ENCODE measurements around the gene CCNJL.

Gene CCNJL

DNA sequence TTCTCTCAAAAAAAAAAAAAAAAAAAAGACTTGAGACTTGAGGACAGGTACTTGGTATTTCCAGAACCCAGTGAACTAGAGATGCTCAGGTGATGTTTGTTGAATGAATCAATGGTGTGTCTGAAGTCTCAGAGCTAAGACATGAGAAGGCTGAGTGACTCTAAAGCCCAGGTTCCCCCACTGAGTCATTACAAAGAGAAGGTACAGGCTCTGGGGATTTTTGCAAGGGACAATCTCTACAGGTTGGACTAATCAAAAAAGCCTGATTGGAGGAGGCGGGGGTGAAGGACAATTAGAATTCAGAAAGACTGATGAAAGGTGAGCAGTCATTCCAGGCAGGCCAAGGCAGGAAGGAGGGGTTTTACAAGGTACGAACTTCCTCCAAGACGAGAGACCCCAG, 91.3 kb downstream of the CCNJL start:
- no peak for DNase-seq (ENCODE audit: low read depth)

- DNase-seq (ENCODE audit: low read depth), result no peak
Measured at GRCh38 chr5:160219356-160219755, 93.0 kb downstream of the CCNJL start.

- DNase-seq (ENCODE audit: low read depth), result no peak
Measured at GRCh38 chr5:160213537-160213936, 98.8 kb downstream of the CCNJL start.

DNA sequence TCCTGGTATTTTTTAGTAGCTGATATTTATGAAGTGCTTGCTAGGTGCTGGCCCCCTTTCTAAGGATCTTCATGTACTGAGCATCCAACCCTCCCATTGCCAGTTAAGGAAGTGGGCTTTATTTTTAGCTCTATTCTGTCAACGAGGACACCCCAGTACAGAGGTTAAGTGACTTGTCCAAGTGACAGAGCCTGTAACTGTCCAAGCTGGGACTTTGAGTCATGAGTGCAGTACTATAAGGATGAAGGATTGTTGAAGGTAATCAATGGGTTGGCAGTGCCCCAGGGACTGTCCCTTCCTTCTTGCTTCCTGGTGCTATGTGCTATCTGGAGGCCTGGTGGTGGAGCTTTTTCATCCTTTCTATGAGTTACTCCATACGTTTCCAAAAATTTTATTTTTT, 101.0 kb downstream of the CCNJL start:
- no peak for DNase-seq (ENCODE audit: low read depth)

DNA sequence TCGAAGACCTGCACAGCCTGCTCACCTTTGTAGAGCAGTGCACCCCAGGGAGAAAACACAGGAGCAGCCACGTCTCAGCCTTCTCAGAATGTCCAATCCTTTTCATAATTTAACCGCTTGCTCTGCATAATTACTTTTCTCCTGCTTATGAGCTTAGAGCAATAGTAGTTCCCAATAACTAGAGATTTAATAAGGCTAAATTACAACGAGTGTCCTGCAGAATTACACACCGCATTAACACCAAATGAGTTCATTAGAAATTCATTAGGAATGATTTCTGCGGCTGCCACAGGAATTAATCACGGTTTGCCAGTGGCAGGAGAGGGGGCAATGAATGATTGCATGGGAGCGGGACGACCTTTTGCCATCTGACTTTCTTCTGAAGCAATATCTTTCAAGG, 101.8 kb downstream of the CCNJL start:
- no peak for DNase-seq (ENCODE audit: low read depth)

GRCh38 chr5:160209917-160210316, 102.4 kb downstream of the CCNJL start:
- no peak for DNase-seq (ENCODE audit: low read depth)

- DNase-seq (ENCODE audit: low read depth), result no peak
Measured at GRCh38 chr5:160207061-160207460, 105.3 kb downstream of the CCNJL start.
